Loucy (cell line): ENCODE data around the gene FAM187B.

ENCODE experiments used
- H2AFZ ChIP-seq: fragments of 200-600 bp; sonication (generic); 2 replicates; pipeline ENCODE4 v1.6.0; 2016; ENCODE audit warnings: antibody characterized with exemption, mild to moderate bottlenecking, low read length, moderate library complexity
- H3F3A ChIP-seq: fragments of 200-600 bp; 2 replicates; pipeline ENCODE4 v1.6.0; 2016; ENCODE audit warnings: antibody characterized with exemption, low read depth, mild to moderate bottlenecking
- H3K27me3 ChIP-seq: fragments of 200-600 bp; sonication (generic); 2 replicates; pipeline ENCODE4 v1.6.1; 2014; ENCODE audit warnings: low read length, mild to moderate bottlenecking; ENCODE audit not compliant: insufficient read depth, poor library complexity, severe bottlenecking
- H3K36me3 ChIP-seq: fragments of 200-600 bp; sonication (generic); 2 replicates; pipeline ENCODE4 v1.6.1; 2016; ENCODE audit warnings: low read length; ENCODE audit not compliant: insufficient read depth
- H3K4me1 ChIP-seq: fragments of 200-600 bp; sonication (generic); 2 replicates; pipeline ENCODE4 v1.5.1; 2014; ENCODE audit warnings: low read length, mild to moderate bottlenecking; ENCODE audit not compliant: insufficient read depth, poor library complexity, severe bottlenecking
- H3K4me2 ChIP-seq: fragments of 200-600 bp; sonication (generic); 2 replicates; pipeline ENCODE4 v1.6.0; 2014; ENCODE audit warnings: antibody characterized with exemption, low read length, low read depth, mild to moderate bottlenecking; ENCODE audit not compliant: poor library complexity, severe bottlenecking
- H3K4me3 ChIP-seq: fragments of 200-600 bp; sonication (generic); 2 replicates; pipeline ENCODE4 v1.5.1; 2014; ENCODE audit warnings: low read length, mild to moderate bottlenecking, mixed read lengths; ENCODE audit not compliant: poor library complexity, severe bottlenecking
- H3K79me2 ChIP-seq: fragments of 200-600 bp; sonication (generic); 2 replicates; pipeline ENCODE4 v1.6.1; 2014; ENCODE audit warnings: low read length; ENCODE audit not compliant: insufficient read depth
- H3K9ac ChIP-seq: fragments of 200-600 bp; sonication (generic); 2 replicates; pipeline ENCODE4 v1.6.0; 2014; ENCODE audit warnings: mild to moderate bottlenecking, low read depth, low read length, moderate library complexity; ENCODE audit not compliant: poor library complexity, severe bottlenecking
- H3K9me2 ChIP-seq: fragments of 200-600 bp; sonication (generic); replicated peaks from 2 replicates; pipeline ENCODE4 v1.6.1; 2016; ENCODE audit warnings: low read depth, low read length, mixed read lengths
- H3K9me3 ChIP-seq: fragments of 200-600 bp; sonication (generic); 2 replicates; pipeline ENCODE4 v1.6.1; 2014; ENCODE audit warnings: mild to moderate bottlenecking, antibody characterized with exemption, low read length, low read depth; ENCODE audit not compliant: insufficient read depth
- H4K20me1 ChIP-seq: fragments of 200-600 bp; sonication (generic); 2 replicates; pipeline ENCODE4 v1.6.0; 2014; ENCODE audit warnings: antibody characterized with exemption, low read length, mild to moderate bottlenecking; ENCODE audit not compliant: insufficient read depth, poor library complexity, severe bottlenecking
- EZH2phosphoT487 ChIP-seq: fragments of 200-600 bp; IDR thresholded peaks from 2 replicates; pipeline ENCODE4 v1.6.1; 2018; ENCODE audit warnings: antibody characterized with exemption, mild to moderate bottlenecking, moderate library complexity, borderline replicate concordance
- TF ChIP-seq, protein P1 (sequence below): fragments of 200-600 bp; sonication (generic); conservative IDR thresholded peaks from 2 replicates; pipeline ENCODE4 v1.5.1; 2014; ENCODE audit warnings: mild to moderate bottlenecking, antibody characterized with exemption, low read length

The FAM187B gene

GRCh38 chr19:35271546-35271945 is 43.0 kb upstream of the FAM187B start:
- H3K4me3 ChIP-seq: no peak overlapping the region

GRCh38 chr19:35270381-35270811 is 41.9 kb upstream of the FAM187B start:
- no peak for TF ChIP-seq EZH2phosphoT487
- TF ChIP-seq, protein P1, sequence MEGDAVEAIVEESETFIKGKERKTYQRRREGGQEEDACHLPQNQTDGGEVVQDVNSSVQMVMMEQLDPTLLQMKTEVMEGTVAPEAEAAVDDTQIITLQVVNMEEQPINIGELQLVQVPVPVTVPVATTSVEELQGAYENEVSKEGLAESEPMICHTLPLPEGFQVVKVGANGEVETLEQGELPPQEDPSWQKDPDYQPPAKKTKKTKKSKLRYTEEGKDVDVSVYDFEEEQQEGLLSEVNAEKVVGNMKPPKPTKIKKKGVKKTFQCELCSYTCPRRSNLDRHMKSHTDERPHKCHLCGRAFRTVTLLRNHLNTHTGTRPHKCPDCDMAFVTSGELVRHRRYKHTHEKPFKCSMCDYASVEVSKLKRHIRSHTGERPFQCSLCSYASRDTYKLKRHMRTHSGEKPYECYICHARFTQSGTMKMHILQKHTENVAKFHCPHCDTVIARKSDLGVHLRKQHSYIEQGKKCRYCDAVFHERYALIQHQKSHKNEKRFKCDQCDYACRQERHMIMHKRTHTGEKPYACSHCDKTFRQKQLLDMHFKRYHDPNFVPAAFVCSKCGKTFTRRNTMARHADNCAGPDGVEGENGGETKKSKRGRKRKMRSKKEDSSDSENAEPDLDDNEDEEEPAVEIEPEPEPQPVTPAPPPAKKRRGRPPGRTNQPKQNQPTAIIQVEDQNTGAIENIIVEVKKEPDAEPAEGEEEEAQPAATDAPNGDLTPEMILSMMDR: no peak
- Histone ChIP-seq H3K4me2 (peak overlapping the region; percentile 66), H3K79me2 (peaks cover 46% of the 10 kb centered on the region), H2AFZ (no peak overlapping the region), H3K4me1 (peaks cover 21% of the 10 kb centered on the region), H3K4me3 (peak overlapping the region; percentile 76), H3F3A (no peaks in the 10 kb centered on the region), H3K36me3 (peaks cover 29% of the 10 kb centered on the region; the same call in 1 of the 2 replicates), H3K9me2 (no peaks in the 10 kb centered on the region), H4K20me1 (peaks cover 28% of the 10 kb centered on the region), H3K9ac (peak overlapping the region; percentile 36), H3K9me3 (no peaks in the 10 kb centered on the region), H3K27me3 (no peaks in the 10 kb centered on the region)

More at GRCh38 chr19:35271546-35271945, 43.0 kb upstream of the FAM187B start:
- no peaks in the 10 kb centered on the region for H3K9me3 ChIP-seq
- H3F3A ChIP-seq: no peaks in the 10 kb centered on the region
- peaks cover 25% of the 10 kb centered on the region for H4K20me1 ChIP-seq
- H3K27me3 ChIP-seq: no peaks in the 10 kb centered on the region
- H3K9ac ChIP-seq: no peak overlapping the region
- H3K79me2 ChIP-seq: peaks cover 42% of the 10 kb centered on the region
- peaks cover 17% of the 10 kb centered on the region for H3K4me1 ChIP-seq
- no peak overlapping the region for H3K4me2 ChIP-seq
- H3K36me3 ChIP-seq: peaks cover 29% of the 10 kb centered on the region; the same call in 1 of the 2 replicates
- no peak overlapping the region for H2AFZ ChIP-seq
- H3K9me2 ChIP-seq: no peaks in the 10 kb centered on the region
- no peak for TF ChIP-seq EZH2phosphoT487
- TF ChIP-seq, protein P1: no peak

- no peaks in the 10 kb centered on the region for H3F3A ChIP-seq
- peak overlapping the region; percentile 76 for H3K4me3 ChIP-seq
- no peaks in the 10 kb centered on the region for H3K9me3 ChIP-seq
- no peak overlapping the region for H2AFZ ChIP-seq
- H3K9ac ChIP-seq: peak overlapping the region; percentile 61
- peaks cover 29% of the 10 kb centered on the region; the same call in 1 of the 2 replicates for H3K36me3 ChIP-seq
- H3K4me2 ChIP-seq: peak overlapping the region; percentile 66
- peaks cover 46% of the 10 kb centered on the region for H3K79me2 ChIP-seq
- H3K4me1 ChIP-seq: peaks cover 29% of the 10 kb centered on the region
- peaks cover 28% of the 10 kb centered on the region for H4K20me1 ChIP-seq
- TF ChIP-seq, protein P1: peak; percentile 57
- TF ChIP-seq EZH2phosphoT487: no peak
- H3K9me2 ChIP-seq: no peaks in the 10 kb centered on the region
- H3K27me3 ChIP-seq: no peaks in the 10 kb centered on the region
Observed at GRCh38 chr19:35269438-35270117, 41.0 kb upstream of the FAM187B start.
